ENCODE data around the gene CGB7. TPM values are rescaled to one million over a fixed set of nuclear protein-coding genes. Genes with fewer than 3 reads are reported as not detected.

Gene CGB7
- total and polyA plus RNA-seq, 10 donors, result 0.03 to 0.06 TPM; not detected in 8

DNA sequence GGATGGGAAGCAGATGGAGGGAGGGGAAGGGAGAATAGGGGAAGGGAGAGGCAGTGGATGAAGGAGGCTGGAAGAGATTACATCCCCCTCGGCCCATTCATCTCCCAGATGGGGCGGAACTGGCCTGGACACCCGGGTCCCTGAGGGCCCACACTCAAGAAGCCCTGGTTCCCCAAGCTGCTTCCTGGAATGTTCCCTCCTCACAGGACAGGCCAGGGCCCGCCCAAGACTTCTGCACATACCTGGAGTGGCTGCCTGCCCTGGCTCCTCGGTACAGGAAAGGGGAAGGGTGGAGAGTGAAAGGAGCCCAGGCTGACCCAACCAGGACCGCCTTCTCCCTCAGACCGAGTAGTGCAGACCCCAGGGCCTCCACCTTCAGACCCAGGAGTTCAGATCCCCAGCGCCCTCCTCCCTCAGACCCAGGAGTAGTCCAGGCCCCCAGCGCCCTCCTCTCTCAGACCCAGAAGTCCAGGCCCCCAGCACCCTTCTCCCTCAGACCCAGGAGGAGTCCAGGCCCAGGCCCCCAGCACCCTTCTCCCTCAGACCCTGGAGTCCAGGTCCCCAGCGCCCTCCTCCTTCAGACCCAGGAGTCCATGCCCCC, 6.6 kb upstream of the CGB7 start:
- Histone ChIP-seq H3K36me3 (no peaks in the 10 kb centered on the region), H3K27ac (no peak overlapping the region), H3K4me3 (no peak overlapping the region), H3K9me3 (no peaks in the 10 kb centered on the region), H3K27me3 (replicated peaks in 1 of 7) (peaks cover 0 to 96% (median 57%) of the 10 kb centered on the region in 7 donors), H3K4me1 (peaks cover 0 to 10% (median 6%) of the 10 kb centered on the region in 6 donors)
- no peak for DNase-seq
- WGBS, 5 donors, result 50 to 58% (median 51%) methylated on average over 6 to 10 of the region's 10 CpGs
- TF ChIP-seq, protein P1, sequence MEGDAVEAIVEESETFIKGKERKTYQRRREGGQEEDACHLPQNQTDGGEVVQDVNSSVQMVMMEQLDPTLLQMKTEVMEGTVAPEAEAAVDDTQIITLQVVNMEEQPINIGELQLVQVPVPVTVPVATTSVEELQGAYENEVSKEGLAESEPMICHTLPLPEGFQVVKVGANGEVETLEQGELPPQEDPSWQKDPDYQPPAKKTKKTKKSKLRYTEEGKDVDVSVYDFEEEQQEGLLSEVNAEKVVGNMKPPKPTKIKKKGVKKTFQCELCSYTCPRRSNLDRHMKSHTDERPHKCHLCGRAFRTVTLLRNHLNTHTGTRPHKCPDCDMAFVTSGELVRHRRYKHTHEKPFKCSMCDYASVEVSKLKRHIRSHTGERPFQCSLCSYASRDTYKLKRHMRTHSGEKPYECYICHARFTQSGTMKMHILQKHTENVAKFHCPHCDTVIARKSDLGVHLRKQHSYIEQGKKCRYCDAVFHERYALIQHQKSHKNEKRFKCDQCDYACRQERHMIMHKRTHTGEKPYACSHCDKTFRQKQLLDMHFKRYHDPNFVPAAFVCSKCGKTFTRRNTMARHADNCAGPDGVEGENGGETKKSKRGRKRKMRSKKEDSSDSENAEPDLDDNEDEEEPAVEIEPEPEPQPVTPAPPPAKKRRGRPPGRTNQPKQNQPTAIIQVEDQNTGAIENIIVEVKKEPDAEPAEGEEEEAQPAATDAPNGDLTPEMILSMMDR (IDR thresholded peaks at IDR 0.05 in 8 of 11, conservative IDR thresholded peaks at IDR 0.05 in 3 of 11), result no peak
- TF ChIP-seq POLR2AphosphoS5 (IDR thresholded peaks at IDR 0.05), result no peak
- TF ChIP-seq POLR2A (IDR thresholded peaks at IDR 0.05), result no peak
- intact Hi-C loops (cut with DNase I; ENCODE audit: low total_unique reads), result no loop called here

DNA sequence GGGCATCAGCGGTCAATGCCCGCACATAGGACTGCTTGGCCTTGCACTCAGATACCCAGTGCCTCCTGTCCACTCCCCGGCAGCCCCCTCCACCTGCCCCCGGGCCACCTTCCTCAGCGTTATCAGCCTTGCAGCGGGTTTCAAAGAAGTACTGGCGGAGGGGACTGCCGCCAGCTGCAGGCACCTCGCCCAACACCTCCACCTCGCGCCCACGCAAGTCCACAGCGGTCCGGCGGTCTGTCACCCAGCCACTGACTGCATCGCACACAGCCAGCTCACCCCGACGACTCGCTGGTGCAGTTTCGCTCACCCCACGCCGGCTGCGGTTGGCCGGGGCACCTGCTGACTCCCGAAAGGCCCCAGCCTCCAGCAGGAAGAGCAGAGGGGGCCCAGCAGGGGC, 3.9 kb upstream of the CGB7 start:
- WGBS, 5 donors, result 42 to 64% (median 54%) methylated on average over 9 to 25 of the region's 25 CpGs
- Histone ChIP-seq H3K27me3 (replicated peaks in 1 of 7) (peaks cover 0 to 96% (median 62%) of the 10 kb centered on the region in 7 donors), H3K36me3 (no peaks in the 10 kb centered on the region), H3K4me1 (peaks cover 14 to 31% (median 22%) of the 10 kb centered on the region in 6 donors), H3K27ac (no peak overlapping the region), H3K9me3 (no peaks in the 10 kb centered on the region), H3K4me3 (no peak overlapping the region)
- TF ChIP-seq, protein P1 (IDR thresholded peaks at IDR 0.05 in 8 of 11, conservative IDR thresholded peaks at IDR 0.05 in 3 of 11), result no peak
- no peak for TF ChIP-seq POLR2A (IDR thresholded peaks at IDR 0.05)
- no peak for TF ChIP-seq POLR2AphosphoS5 (IDR thresholded peaks at IDR 0.05)
- intact Hi-C loops (cut with DNase I; ENCODE audit: low total_unique reads), result no loop called here
- DNase-seq, result no peak

DNA sequence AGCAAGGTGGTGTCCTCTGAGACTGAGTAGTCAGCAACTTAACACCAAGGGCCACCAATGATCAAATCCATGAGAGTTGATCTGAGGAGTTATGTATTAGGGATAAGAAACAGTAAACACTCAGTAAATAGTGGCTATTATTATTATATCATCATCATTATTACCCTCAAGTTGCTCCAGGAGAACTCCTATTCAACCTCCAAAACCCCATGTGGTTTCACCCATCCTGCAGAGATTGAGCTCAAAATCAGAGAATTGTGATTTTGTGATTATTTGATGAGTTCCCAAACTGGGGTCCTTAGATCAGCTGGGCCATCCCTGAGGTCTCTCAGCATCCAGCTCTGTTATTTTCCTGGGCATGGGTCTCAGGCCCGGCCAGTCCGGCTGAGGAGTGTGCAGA, 3.5 kb upstream of the CGB7 start:
- Histone ChIP-seq H3K9me3 (no peaks in the 10 kb centered on the region), H3K27me3 (replicated peaks in 1 of 7) (peaks cover 0 to 96% (median 59%) of the 10 kb centered on the region in 7 donors), H3K36me3 (no peaks in the 10 kb centered on the region), H3K4me1 (peaks cover 18 to 36% (median 27%) of the 10 kb centered on the region in 6 donors), H3K27ac (no peak overlapping the region), H3K4me3 (no peak overlapping the region)
- WGBS, 5 donors, result 83 to 96% (median 89%) methylated on average over 2 of the region's 2 CpGs
- intact Hi-C loops (cut with DNase I; ENCODE audit: low total_unique reads), result no loop called here
- TF ChIP-seq POLR2A (IDR thresholded peaks at IDR 0.05) (no peak), POLR2AphosphoS5 (IDR thresholded peaks at IDR 0.05) (no peak)
- TF ChIP-seq, protein P1 (IDR thresholded peaks at IDR 0.05 in 8 of 11, conservative IDR thresholded peaks at IDR 0.05 in 3 of 11), result no peak
- no peak for DNase-seq

DNA sequence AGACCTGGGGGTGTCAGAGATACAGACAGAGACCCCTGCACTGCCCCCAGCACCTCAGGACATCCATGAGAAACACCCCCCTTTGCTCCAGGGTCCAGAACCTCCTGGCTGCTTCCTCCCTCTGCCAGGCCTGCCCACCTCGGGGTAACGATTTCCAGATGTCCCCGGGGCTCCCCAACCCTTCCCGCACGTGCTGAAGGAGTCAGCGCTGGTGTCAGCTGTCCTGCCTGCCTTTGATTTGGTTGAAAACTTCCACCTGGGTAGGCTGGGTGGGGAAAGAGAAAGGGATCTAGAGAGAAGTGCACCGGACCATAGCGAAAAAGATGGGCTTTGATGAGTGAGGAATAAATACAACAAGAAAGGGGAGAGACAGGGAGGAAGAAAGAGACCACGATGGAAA, 1.5 kb upstream of the CGB7 start:
- WGBS, 5 donors, result 53 to 69% (median 60%) methylated on average over 9 of the region's 9 CpGs
- H3K9me3 ChIP-seq, result no peaks in the 10 kb centered on the region

More for the DNA sequence above, 1.5 kb upstream of the CGB7 start:
- H3K27me3 ChIP-seq (replicated peaks in 1 of 7), result peaks cover 0 to 90% (median 41%) of the 10 kb centered on the region in 7 donors
- peaks cover 14 to 30% (median 23%) of the 10 kb centered on the region in 6 donors for H3K4me1 ChIP-seq
- no peaks in the 10 kb centered on the region for H3K36me3 ChIP-seq
- DNase-seq, result no peak
- no peak overlapping the region for H3K27ac ChIP-seq
- TF ChIP-seq POLR2AphosphoS5 (IDR thresholded peaks at IDR 0.05) (no peak), POLR2A (IDR thresholded peaks at IDR 0.05) (no peak)
- TF ChIP-seq, protein P1 (IDR thresholded peaks at IDR 0.05 in 8 of 11, conservative IDR thresholded peaks at IDR 0.05 in 3 of 11), result no peak
- no peak overlapping the region for H3K4me3 ChIP-seq
- intact Hi-C loops (cut with DNase I; ENCODE audit: low total_unique reads), result no loop called here
